ENCODE measurements around the gene GRIK4. TPM values are rescaled to one million over a fixed set of nuclear protein-coding genes. Genes with fewer than 3 reads are reported as not detected.

GRIK4 gene
- total RNA-seq, 2 experiments from 2014 or later, result 0.06 TPM; not detected in 1

- no peak overlapping the region for H2AFZ ChIP-seq (ENCODE audit: low read length)
- peaks cover 23% of the 10 kb centered on the region; the same call in 1 of the 2 replicates for H3K9me3 ChIP-seq (ENCODE audit: low read length)
- DNase-seq (ENCODE audit: low spot score), result no peak
- no peak overlapping the region for H3K4me2 ChIP-seq (ENCODE audit: low read length)
- H3K79me2 ChIP-seq (ENCODE audit: insufficient read depth, low read depth, low read length), result no peaks in the 10 kb centered on the region
- POLR2A ChIA-PET, result interaction anchor here (0.5 to 1.2 kb wide), 3 partner anchors 10 to 278 kb away, joined by 3 to 4 read pairs (median 3); no protein-coding TSS in a partner anchor
- no peaks in the 10 kb centered on the region for H4K20me1 ChIP-seq (ENCODE audit: insufficient read depth, low read length)
- BruUV-seq (replicated peaks), result no TSS peak
- no peak overlapping the region for H3K27ac ChIP-seq (ENCODE audit: low read depth, low read length, poor library complexity, severe bottlenecking)
- intact Hi-C loops (cut with micrococcal nuclease; ENCODE audit: unreplicated experiment), result no loop called here
- no peaks in the 10 kb centered on the region; the same call in 1 of the 2 replicates for H3K36me3 ChIP-seq (ENCODE audit: insufficient read depth, low read length)
- no peak overlapping the region for H3K4me3 ChIP-seq (ENCODE audit: low read depth, low read length, poor library complexity, severe bottlenecking)
- H3K9me2 ChIP-seq (ENCODE audit: insufficient read depth, low read length), result no peaks in the 10 kb centered on the region
- peaks cover 53% of the 10 kb centered on the region for H3K4me1 ChIP-seq (ENCODE audit: insufficient read depth, low read length, poor library complexity, severe bottlenecking)
- TF ChIP-seq EZH2phosphoT487 (IDR thresholded peaks at IDR 0.05; ENCODE audit: borderline replicate concordance, low read depth, low read length), result no peak
- TF ChIP-seq, protein P1, sequence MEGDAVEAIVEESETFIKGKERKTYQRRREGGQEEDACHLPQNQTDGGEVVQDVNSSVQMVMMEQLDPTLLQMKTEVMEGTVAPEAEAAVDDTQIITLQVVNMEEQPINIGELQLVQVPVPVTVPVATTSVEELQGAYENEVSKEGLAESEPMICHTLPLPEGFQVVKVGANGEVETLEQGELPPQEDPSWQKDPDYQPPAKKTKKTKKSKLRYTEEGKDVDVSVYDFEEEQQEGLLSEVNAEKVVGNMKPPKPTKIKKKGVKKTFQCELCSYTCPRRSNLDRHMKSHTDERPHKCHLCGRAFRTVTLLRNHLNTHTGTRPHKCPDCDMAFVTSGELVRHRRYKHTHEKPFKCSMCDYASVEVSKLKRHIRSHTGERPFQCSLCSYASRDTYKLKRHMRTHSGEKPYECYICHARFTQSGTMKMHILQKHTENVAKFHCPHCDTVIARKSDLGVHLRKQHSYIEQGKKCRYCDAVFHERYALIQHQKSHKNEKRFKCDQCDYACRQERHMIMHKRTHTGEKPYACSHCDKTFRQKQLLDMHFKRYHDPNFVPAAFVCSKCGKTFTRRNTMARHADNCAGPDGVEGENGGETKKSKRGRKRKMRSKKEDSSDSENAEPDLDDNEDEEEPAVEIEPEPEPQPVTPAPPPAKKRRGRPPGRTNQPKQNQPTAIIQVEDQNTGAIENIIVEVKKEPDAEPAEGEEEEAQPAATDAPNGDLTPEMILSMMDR (conservative IDR thresholded peaks at IDR 0.05; ENCODE audit: low read length), result no peak
- CTCF ChIA-PET (ENCODE audit: unreplicated experiment), result no interaction called here
Measured at GRCh38 chr11:120707663-120708062, 196.1 kb downstream of the GRIK4 start.

- H3K9me2 ChIP-seq (ENCODE audit: insufficient read depth, low read length), result no peaks in the 10 kb centered on the region
- H3K27ac ChIP-seq (ENCODE audit: low read depth, low read length, poor library complexity, severe bottlenecking), result no peak overlapping the region
- H3K4me3 ChIP-seq (ENCODE audit: low read depth, low read length, poor library complexity, severe bottlenecking), result no peak overlapping the region
- DNase-seq (ENCODE audit: low spot score), result no peak
- intact Hi-C loops (cut with micrococcal nuclease; ENCODE audit: unreplicated experiment), result no loop called here
- H3K36me3 ChIP-seq (ENCODE audit: insufficient read depth, low read length), result no peaks in the 10 kb centered on the region; the same call in 1 of the 2 replicates
- H3K4me2 ChIP-seq (ENCODE audit: low read length), result no peak overlapping the region
- H3K9me3 ChIP-seq (ENCODE audit: low read length), result peaks cover 23% of the 10 kb centered on the region; the same call in 1 of the 2 replicates
- CTCF ChIA-PET (ENCODE audit: unreplicated experiment), result no interaction called here
- H2AFZ ChIP-seq (ENCODE audit: low read length), result no peak overlapping the region
- H4K20me1 ChIP-seq (ENCODE audit: insufficient read depth, low read length), result no peaks in the 10 kb centered on the region
- no TSS peak for BruUV-seq (replicated peaks)
- H3K4me1 ChIP-seq (ENCODE audit: insufficient read depth, low read length, poor library complexity, severe bottlenecking), result peaks cover 53% of the 10 kb centered on the region
- no peaks in the 10 kb centered on the region for H3K79me2 ChIP-seq (ENCODE audit: insufficient read depth, low read depth, low read length)
- no peak for TF ChIP-seq EZH2phosphoT487 (IDR thresholded peaks at IDR 0.05; ENCODE audit: borderline replicate concordance, low read depth, low read length)
- TF ChIP-seq, protein P1 (conservative IDR thresholded peaks at IDR 0.05; ENCODE audit: low read length), result no peak
- POLR2A ChIA-PET, result interaction anchor here (1.0 kb wide), 1 partner anchor 11 kb away, joined by 3 read pairs; no protein-coding TSS in a partner anchor
Measured at GRCh38 chr11:120708511-120709183, 197.1 kb downstream of the GRIK4 start.

DNA sequence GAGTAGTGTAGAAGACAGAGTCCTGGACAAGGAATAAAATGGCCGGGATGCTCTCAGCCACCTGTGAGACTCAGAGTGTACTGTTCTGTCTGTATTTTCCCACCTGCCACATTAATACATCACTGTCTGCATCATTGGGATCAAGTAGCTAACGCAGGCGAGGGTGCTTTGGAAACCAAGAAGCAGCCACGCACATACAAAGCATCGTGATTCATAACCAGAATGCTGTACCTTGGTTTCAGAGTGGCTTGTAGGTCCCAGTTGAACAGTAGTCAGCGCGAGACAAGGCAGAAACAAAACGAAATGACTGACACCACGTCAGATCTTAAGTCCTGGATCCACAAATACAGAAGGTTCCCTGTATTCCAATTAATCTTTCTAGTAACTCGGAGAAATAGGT, 198.3 kb downstream of the GRIK4 start:
- ChIA-PET CTCF (ENCODE audit: unreplicated experiment) (no interaction called here), POLR2A (no interaction called here)
- Histone ChIP-seq H3K4me2 (ENCODE audit: low read length) (no peak overlapping the region), H3K4me1 (ENCODE audit: insufficient read depth, low read length, poor library complexity, severe bottlenecking) (peaks cover 53% of the 10 kb centered on the region), H3K27ac (ENCODE audit: low read depth, low read length, poor library complexity, severe bottlenecking) (no peak overlapping the region), H3K36me3 (ENCODE audit: insufficient read depth, low read length) (no peaks in the 10 kb centered on the region; the same call in 1 of the 2 replicates), H3K9me2 (ENCODE audit: insufficient read depth, low read length) (no peaks in the 10 kb centered on the region), H2AFZ (ENCODE audit: low read length) (peak overlapping the region; percentile 42; the same call in 1 of the 2 replicates), H3K4me3 (ENCODE audit: low read depth, low read length, poor library complexity, severe bottlenecking) (no peak overlapping the region), H4K20me1 (ENCODE audit: insufficient read depth, low read length) (no peaks in the 10 kb centered on the region), H3K9me3 (ENCODE audit: low read length) (peaks cover 18% of the 10 kb centered on the region; the same call in 1 of the 2 replicates), H3K79me2 (ENCODE audit: insufficient read depth, low read depth, low read length) (no peaks in the 10 kb centered on the region)
- no peak for DNase-seq (ENCODE audit: low spot score)
- intact Hi-C loops (cut with micrococcal nuclease; ENCODE audit: unreplicated experiment), result no loop called here
- no peak for TF ChIP-seq EZH2phosphoT487 (IDR thresholded peaks at IDR 0.05; ENCODE audit: borderline replicate concordance, low read depth, low read length)
- TF ChIP-seq, protein P1 (conservative IDR thresholded peaks at IDR 0.05; ENCODE audit: low read length), result no peak
- BruUV-seq (replicated peaks), result no TSS peak

Measured in OCI-LY7 (cell line).